ENCODE data around the gene HPSE2. TPM values are rescaled to one million over a fixed set of nuclear protein-coding genes. Genes with fewer than 3 reads are reported as not detected.
A peak's percentile ranks its signal among the peaks of the same experiment; 100 is the strongest.

Gene HPSE2
- total and polyA plus RNA-seq, 8 donors = 0.58 to 15.8 (median 2.0) TPM

GRCh38 chr10:98450618-98451017 lies 785.0 kb downstream of the HPSE2 start:
- intact Hi-C loops (cut with DNase I; ENCODE audit: low total_unique reads) = no loop called here
- Histone ChIP-seq H3K4me3 (no peak overlapping the region), H3K27me3 (no peaks in the 10 kb centered on the region), H3K4me1 (peaks cover 3 to 14% (median 6%) of the 10 kb centered on the region in 4 donors), H3K36me3 (no peaks in the 10 kb centered on the region), H3K27ac (no peak overlapping the region), H3K9me3 (no peaks in the 10 kb centered on the region)
- no peak for DNase-seq
- 23 to 52% (median 30%) methylated on average over 1 of the region's 1 CpG for WGBS, 5 donors
- TF ChIP-seq CTCF (IDR thresholded peaks at IDR 0.05) (no peak), POLR2A (IDR thresholded peaks at IDR 0.05) (no peak), EP300 (IDR thresholded peaks at IDR 0.05) (no peak), POLR2AphosphoS5 (IDR thresholded peaks at IDR 0.05) (no peak)

- no peak for DNase-seq
- H3K9me3 ChIP-seq = no peaks in the 10 kb centered on the region
- TF ChIP-seq POLR2AphosphoS5 (IDR thresholded peaks at IDR 0.05) (no peak), CTCF (IDR thresholded peaks at IDR 0.05) (no peak), POLR2A (IDR thresholded peaks at IDR 0.05) (no peak), EP300 (IDR thresholded peaks at IDR 0.05) (no peak)
- peaks cover 11 to 12% (median 11%) of the 10 kb centered on the region in 4 donors for H3K36me3 ChIP-seq
- intact Hi-C loops (cut with DNase I; ENCODE audit: low total_unique reads) = no loop called here
- no peaks in the 10 kb centered on the region for H3K27me3 ChIP-seq
- H3K4me3 ChIP-seq = no peak overlapping the region
- no peak overlapping the region for H3K27ac ChIP-seq
- H3K4me1 ChIP-seq = peaks cover 3 to 27% (median 18%) of the 10 kb centered on the region in 4 donors
Observed at GRCh38 chr10:98449287-98449686, 786.4 kb downstream of the HPSE2 start.

- 3 to 6% (median 3%) methylated on average over 16 to 47 of the region's 47 CpGs for WGBS, 5 donors
- Histone ChIP-seq H3K27ac (peak within 1 kb of the TSS; percentile 88 to 99 (median 92)), H3K4me1 (peaks cover 3 to 48% (median 26%) of the 10 kb centered on the region in 4 donors), H3K4me3 (peak within 1 kb of the TSS; percentile 73 to 93 (median 82)), H3K36me3 (peaks cover 26 to 37% (median 37%) of the 10 kb centered on the region in 4 donors), H3K27me3 (no peaks in the 10 kb centered on the region), H3K9me3 (no peaks in the 10 kb centered on the region)
- peak; percentile 82 to 93 for DNase-seq
- intact Hi-C loops (cut with DNase I; ENCODE audit: low total_unique reads) = no loop called here
- peak; percentile 62 to 93 (median 90) for TF ChIP-seq POLR2AphosphoS5 (IDR thresholded peaks at IDR 0.05)
- peak in 1 of 4 donors; percentile 61 for TF ChIP-seq POLR2A (IDR thresholded peaks at IDR 0.05)
- no peak for TF ChIP-seq EP300 (IDR thresholded peaks at IDR 0.05)
Observed at GRCh38 chr10:98446661-98447221, 788.9 kb downstream of the HPSE2 start, which contains the start of gene HPS1. TSS of gene HPS1 (minus strand) at chr10:98446935. CDS start at chr10:98443240, 3,695 bp downstream.

GRCh38 chr10:98446151-98446660 lies 789.4 kb downstream of the HPSE2 start:
- no peaks in the 10 kb centered on the region for H3K9me3 ChIP-seq
- 1 to 3% (median 2%) methylated on average over 16 to 28 of the region's 28 CpGs for WGBS, 5 donors
- no peaks in the 10 kb centered on the region for H3K27me3 ChIP-seq
- peak overlapping the region; percentile 88 to 99 (median 92) for H3K27ac ChIP-seq
- peaks cover 3 to 48% (median 26%) of the 10 kb centered on the region in 4 donors for H3K4me1 ChIP-seq
- peak overlapping the region; percentile 73 to 93 (median 82) for H3K4me3 ChIP-seq
- intact Hi-C loops (cut with DNase I; ENCODE audit: low total_unique reads) = no loop called here
- peaks cover 26 to 43% (median 41%) of the 10 kb centered on the region in 4 donors for H3K36me3 ChIP-seq
- peak in 1 of 3 donors; percentile 23 for TF ChIP-seq POLR2AphosphoS5 (IDR thresholded peaks at IDR 0.05)
- TF ChIP-seq POLR2A (IDR thresholded peaks at IDR 0.05) = no peak
- peak; percentile 35 to 65 for DNase-seq

GRCh38 chr10:98445200-98445812 lies 790.3 kb downstream of the HPSE2 start:
- Histone ChIP-seq H3K4me3 (peak overlapping the region in 3 of 4 donors; percentile 73 to 93 (median 77)), H3K27ac (peak overlapping the region in 4 of 5 donors; percentile 88 to 99 (median 93)), H3K36me3 (peaks cover 26 to 52% (median 50%) of the 10 kb centered on the region in 4 donors), H3K27me3 (no peaks in the 10 kb centered on the region), H3K4me1 (peaks cover 3 to 48% (median 26%) of the 10 kb centered on the region in 4 donors), H3K9me3 (no peaks in the 10 kb centered on the region)
- intact Hi-C loops (cut with DNase I; ENCODE audit: low total_unique reads) = no loop called here
- 71 to 84% (median 80%) methylated on average over 9 to 10 of the region's 10 CpGs for WGBS, 5 donors
- no peak for DNase-seq
- TF ChIP-seq POLR2AphosphoS5 (IDR thresholded peaks at IDR 0.05) (no peak), POLR2A (IDR thresholded peaks at IDR 0.05) (no peak), EP300 (IDR thresholded peaks at IDR 0.05) (no peak), CTCF (IDR thresholded peaks at IDR 0.05) (no peak)
